PC-3 (cell line): ENCODE measurements around the gene CLCN5. TPM values are rescaled to one million over a fixed set of nuclear protein-coding genes. Genes with fewer than 3 reads are reported as not detected.
A peak's percentile ranks its signal among the peaks of the same experiment; 100 is the strongest.

ENCODE experiments used
- ATAC-seq: fragments of 200-7000 bp; cut with Tn5 transposase; 2 replicates; pipeline ENCODE4 v1.9.1; 2020; ENCODE audit warnings: mild to moderate bottlenecking, moderate library complexity
- BruUV-seq: library from RNA; stranded (reverse); fragments of 400-500 nt; replicated peaks from 2 replicates; lab custom pipeline; 2021; lab: Mats Ljungman, UMichigan
- CTCF ChIA-PET: fragments of 300-600 bp; sonication (Branson Sonifier 250); formaldehyde crosslinking; loops from one replicate; lab custom pipeline; 2022; ENCODE audit warnings: antibody characterized with exemption; lab: Charles Lee
- POLR2A ChIA-PET: fragments of 300-600 bp; sonication (Branson Sonifier 250); formaldehyde crosslinking; loops from one replicate; lab custom pipeline; 2022; ENCODE audit warnings: antibody characterized with exemption; ENCODE audit not compliant: unreplicated experiment; lab: Charles Lee
- DNase-seq: peaks from one replicate; pipeline ENCODE4 v3.0.0-alpha.2; 2015
- H2AFZ ChIP-seq: fragments of 300-600 bp; sonication (generic); 2 replicates; pipeline ENCODE4 v1.6.0; 2016; ENCODE audit warnings: antibody characterized with exemption, low read length
- H3F3A ChIP-seq: fragments of 300-600 bp; sonication (generic); one replicate; pipeline ENCODE4 v1.6.0; 2017; ENCODE audit warnings: antibody characterized with exemption, low read length, control low read depth, mild to moderate bottlenecking; ENCODE audit not compliant: unreplicated experiment
- H3K27ac ChIP-seq: fragments of 300-600 bp; sonication (generic); 2 replicates; pipeline ENCODE4 v1.5.1; 2016; ENCODE audit warnings: mild to moderate bottlenecking, low read length
- H3K27me3 ChIP-seq: fragments of 300-600 bp; sonication (generic); 2 replicates; pipeline ENCODE4 v1.6.1; 2016; ENCODE audit warnings: low read length, mixed read lengths
- H3K36me3 ChIP-seq: fragments of 300-600 bp; sonication (generic); 2 replicates; pipeline ENCODE4 v1.6.1; 2016; ENCODE audit warnings: low read depth, mixed run types, low read length, mixed read lengths
- H3K4me1 ChIP-seq: fragments of 300-600 bp; sonication (generic); 2 replicates; pipeline ENCODE4 v1.5.1; 2016; ENCODE audit warnings: low read length; ENCODE audit not compliant: insufficient read depth
- H3K4me2 ChIP-seq: fragments of 300-600 bp; sonication (generic); 2 replicates; pipeline ENCODE4 v1.6.0; 2016; ENCODE audit warnings: low read length
- H3K4me3 ChIP-seq: fragments of 300-600 bp; sonication (generic); 2 replicates; pipeline ENCODE4 v1.5.1; 2016; ENCODE audit warnings: mild to moderate bottlenecking, low read length, mixed read lengths
- H3K79me2 ChIP-seq: fragments of 300-600 bp; sonication (generic); 2 replicates; pipeline ENCODE4 v1.6.1; 2017; ENCODE audit warnings: low read length, mixed read lengths
- H3K9ac ChIP-seq: fragments of 300-600 bp; sonication (generic); 2 replicates; pipeline ENCODE4 v1.6.0; 2016; ENCODE audit warnings: mild to moderate bottlenecking, low read length
- H3K9me2 ChIP-seq: fragments of 300-600 bp; sonication (generic); replicated peaks from 2 replicates; pipeline ENCODE4 v1.6.1; 2016; ENCODE audit warnings: mixed run types, low read length, mixed read lengths
- H3K9me3 ChIP-seq: fragments of 300-600 bp; sonication (generic); 2 replicates; pipeline ENCODE4 v1.6.1; 2016; ENCODE audit warnings: low read length, mixed read lengths
- H4K20me1 ChIP-seq: fragments of 300-600 bp; sonication (generic); 2 replicates; pipeline ENCODE4 v1.6.1; 2016; ENCODE audit warnings: low read length, mixed read lengths
- EZH2 ChIP-seq: fragments of 300-600 bp; sonication (generic); IDR thresholded peaks from one replicate; pipeline ENCODE4 v1.6.1; 2017; ENCODE audit warnings: antibody characterized with exemption, mild to moderate bottlenecking, low read length; ENCODE audit not compliant: unreplicated experiment
- EZH2phosphoT487 ChIP-seq: fragments of 300-600 bp; sonication (generic); IDR thresholded peaks from 2 replicates; pipeline ENCODE4 v1.6.1; 2018; ENCODE audit warnings: mild to moderate bottlenecking, antibody characterized with exemption, low read length, borderline replicate concordance
- intact Hi-C: fragments of 100-400 bp; cut with micrococcal nuclease; formaldehyde crosslinking; loops from 2 replicates; pipeline ENCODE4 v1.9.0; 2023
- total RNA-seq: library from RNA; depleted of rRNA; stranded (reverse); fragments of >200 nt; gene quantifications from 2 replicates; pipeline ENCODE4 v1.2.3, GENCODE V29; 2014
- TF ChIP-seq, protein P1 (sequence below): fragments of 300-600 bp; sonication (generic); conservative IDR thresholded peaks from 2 replicates; pipeline ENCODE4 v1.5.1; 2017; ENCODE audit warnings: antibody characterized with exemption, low read depth, mild to moderate bottlenecking, low read length

CLCN5 gene
- total RNA-seq, 1 experiment from 2014 or later = 5.9 TPM

DNA sequence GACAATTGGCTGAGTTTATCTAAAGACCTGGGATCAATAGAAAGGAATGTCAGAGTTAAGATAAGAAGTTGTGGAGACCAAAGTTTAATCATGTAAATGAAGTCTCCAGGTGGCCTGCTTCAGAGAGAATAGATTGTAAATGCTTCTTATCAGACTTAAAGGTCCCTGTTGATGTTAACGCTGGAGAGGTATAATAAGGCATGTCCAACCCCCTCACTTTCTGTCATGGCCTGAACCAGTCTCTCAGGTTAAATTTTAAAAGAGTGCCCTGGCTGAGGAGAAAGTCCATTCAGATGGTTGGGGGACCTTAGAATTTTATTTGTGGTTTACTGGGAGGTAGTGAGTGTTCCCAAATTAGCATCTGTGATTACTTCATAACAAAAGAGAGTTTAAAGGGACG is 191.7 kb downstream of the CLCN5 start:
- ChIA-PET POLR2A (no interaction called here), CTCF (no interaction called here)
- ATAC-seq = no peak
- H3K9me2 ChIP-seq = no peaks in the 10 kb centered on the region
- no peak overlapping the region for H3K27ac ChIP-seq
- H3F3A ChIP-seq = no peaks in the 10 kb centered on the region
- TF ChIP-seq EZH2phosphoT487 (no peak), EZH2 (no peak)
- TF ChIP-seq, protein P1, sequence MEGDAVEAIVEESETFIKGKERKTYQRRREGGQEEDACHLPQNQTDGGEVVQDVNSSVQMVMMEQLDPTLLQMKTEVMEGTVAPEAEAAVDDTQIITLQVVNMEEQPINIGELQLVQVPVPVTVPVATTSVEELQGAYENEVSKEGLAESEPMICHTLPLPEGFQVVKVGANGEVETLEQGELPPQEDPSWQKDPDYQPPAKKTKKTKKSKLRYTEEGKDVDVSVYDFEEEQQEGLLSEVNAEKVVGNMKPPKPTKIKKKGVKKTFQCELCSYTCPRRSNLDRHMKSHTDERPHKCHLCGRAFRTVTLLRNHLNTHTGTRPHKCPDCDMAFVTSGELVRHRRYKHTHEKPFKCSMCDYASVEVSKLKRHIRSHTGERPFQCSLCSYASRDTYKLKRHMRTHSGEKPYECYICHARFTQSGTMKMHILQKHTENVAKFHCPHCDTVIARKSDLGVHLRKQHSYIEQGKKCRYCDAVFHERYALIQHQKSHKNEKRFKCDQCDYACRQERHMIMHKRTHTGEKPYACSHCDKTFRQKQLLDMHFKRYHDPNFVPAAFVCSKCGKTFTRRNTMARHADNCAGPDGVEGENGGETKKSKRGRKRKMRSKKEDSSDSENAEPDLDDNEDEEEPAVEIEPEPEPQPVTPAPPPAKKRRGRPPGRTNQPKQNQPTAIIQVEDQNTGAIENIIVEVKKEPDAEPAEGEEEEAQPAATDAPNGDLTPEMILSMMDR = no peak
- no peaks in the 10 kb centered on the region for H3K36me3 ChIP-seq
- H3K4me3 ChIP-seq = no peak overlapping the region
- no peak overlapping the region for H3K4me2 ChIP-seq
- no peaks in the 10 kb centered on the region for H3K27me3 ChIP-seq
- intact Hi-C loops = no loop called here
- H4K20me1 ChIP-seq = no peaks in the 10 kb centered on the region
- H3K9me3 ChIP-seq = no peaks in the 10 kb centered on the region
- no peaks in the 10 kb centered on the region for H3K79me2 ChIP-seq
- no TSS peak for BruUV-seq
- H3K4me1 ChIP-seq = no peaks in the 10 kb centered on the region
- no peak for DNase-seq
- no peak overlapping the region for H2AFZ ChIP-seq
- no peak overlapping the region for H3K9ac ChIP-seq

DNA sequence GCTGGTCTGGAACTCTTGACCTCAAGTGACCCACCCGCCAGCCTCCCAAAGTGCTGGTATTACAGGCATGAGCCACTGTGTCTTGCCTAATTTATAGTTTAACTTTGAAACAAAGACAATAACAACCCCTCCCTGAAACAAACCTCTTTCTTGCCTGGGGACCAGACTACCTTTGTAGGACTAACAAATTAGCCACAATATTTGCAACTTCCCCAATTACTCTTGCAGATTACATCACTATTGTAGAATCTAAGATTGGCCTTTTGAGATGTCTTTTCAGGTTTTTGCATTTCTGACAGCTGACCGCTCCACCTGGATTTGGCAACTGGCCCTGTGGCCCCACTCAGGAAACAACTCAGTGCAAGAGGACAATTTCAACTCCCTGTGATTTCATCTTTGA is 193.6 kb downstream of the CLCN5 start:
- no peaks in the 10 kb centered on the region for H3K27me3 ChIP-seq
- H4K20me1 ChIP-seq = no peaks in the 10 kb centered on the region
- H3K36me3 ChIP-seq = no peaks in the 10 kb centered on the region
- H3K4me3 ChIP-seq = no peak overlapping the region
- H3K9me3 ChIP-seq = no peaks in the 10 kb centered on the region
- H3K4me2 ChIP-seq = no peak overlapping the region
- no peak for ATAC-seq
- CTCF ChIA-PET = no interaction called here
- no peak overlapping the region for H3K9ac ChIP-seq
- intact Hi-C loops = no loop called here
- H3K79me2 ChIP-seq = no peaks in the 10 kb centered on the region
- no peak for DNase-seq
- no peak for TF ChIP-seq EZH2
- TF ChIP-seq, protein P1 = no peak
- no peak for TF ChIP-seq EZH2phosphoT487
- no peaks in the 10 kb centered on the region for H3F3A ChIP-seq
- no peaks in the 10 kb centered on the region for H3K9me2 ChIP-seq
- BruUV-seq = no TSS peak
- no peak overlapping the region for H2AFZ ChIP-seq
- H3K4me1 ChIP-seq = no peaks in the 10 kb centered on the region
- no peak overlapping the region for H3K27ac ChIP-seq
- POLR2A ChIA-PET = no interaction called here

DNA sequence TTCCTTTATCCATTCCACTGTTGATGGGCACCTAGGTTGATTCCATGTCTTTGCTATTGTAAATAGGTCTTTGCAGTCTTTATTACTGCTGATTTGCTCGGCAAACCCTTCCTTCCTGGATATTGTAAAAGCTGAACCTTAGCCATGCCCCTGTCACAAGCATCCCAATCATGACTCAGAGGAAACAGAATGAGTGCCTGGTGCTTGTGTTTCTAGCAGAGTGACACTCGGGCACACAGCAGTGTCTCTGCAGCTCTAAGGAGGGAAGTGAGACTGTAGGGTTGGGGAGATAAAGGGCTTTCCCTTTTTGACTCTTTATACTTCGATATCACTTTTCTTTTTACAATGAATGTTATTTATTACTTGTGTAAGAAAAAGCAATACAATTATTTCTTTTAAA is 195.1 kb downstream of the CLCN5 start:
- no peak overlapping the region for H3K4me3 ChIP-seq
- H3K4me2 ChIP-seq = no peak overlapping the region
- DNase-seq = peak; percentile 19
- POLR2A ChIA-PET = no interaction called here
- ATAC-seq = peak; percentile 22; the same call in 1 of the 2 replicates
- CTCF ChIA-PET = no interaction called here
- no peaks in the 10 kb centered on the region for H3F3A ChIP-seq
- no peak overlapping the region for H3K27ac ChIP-seq
- H2AFZ ChIP-seq = no peak overlapping the region
- H3K36me3 ChIP-seq = no peaks in the 10 kb centered on the region
- TF ChIP-seq, protein P1 = no peak
- TF ChIP-seq EZH2 = no peak
- peaks cover 3% of the 10 kb centered on the region; the same call in 1 of the 2 replicates for H3K27me3 ChIP-seq
- no peaks in the 10 kb centered on the region for H3K9me3 ChIP-seq
- H3K9me2 ChIP-seq = no peaks in the 10 kb centered on the region
- intact Hi-C loops = no loop called here
- no TSS peak for BruUV-seq
- H4K20me1 ChIP-seq = no peaks in the 10 kb centered on the region
- H3K9ac ChIP-seq = no peak overlapping the region
- H3K4me1 ChIP-seq = no peaks in the 10 kb centered on the region
- H3K79me2 ChIP-seq = no peaks in the 10 kb centered on the region
